Transverse colon (tissue), 4 donors: ENCODE data around the gene PDE4B.

Experiments
- CTCF ChIP-seq, 5 experiments: fragments of 200-600 bp in 3 of 5; fragments of 450-650 bp in 2 of 5; sonication (generic) in 3 of 5; IDR thresholded peaks; 1 replicate in 2 of 5; 2 replicates in 3 of 5; pipeline ENCODE4 v1.5.1; 2016 to 2017; ENCODE audit warnings: antibody characterized with exemption in 5 of 5, inconsistent platforms in 3 of 5, mild to moderate bottlenecking in 2 of 5, moderate library complexity in 1 of 5
- POLR2A ChIP-seq: fragments of 450-650 bp; IDR thresholded peaks from one replicate; pipeline ENCODE4 v1.6.1; 2016; ENCODE audit warnings: antibody characterized with exemption, mild to moderate bottlenecking, moderate library complexity
- POLR2AphosphoS5 ChIP-seq, 3 donors: sonication (generic); formaldehyde crosslinking; IDR thresholded peaks; one replicate each; pipeline ENCODE4 v1.6.1; 2016; ENCODE audit warnings: antibody characterized with exemption in 3 of 3

- TF ChIP-seq CTCF (IDR thresholded peaks at IDR 0.05) (no peak), POLR2A (no peak), POLR2AphosphoS5 (IDR thresholded peaks at IDR 0.05) (no peak)
Measured at GRCh38 chr1:65980237-65980636, 187.5 kb downstream of the PDE4B start.
